ENCODE data around the gene OSMR. TPM values are rescaled to one million over a fixed set of nuclear protein-coding genes. Genes with fewer than 3 reads are reported as not detected.

OSMR gene
- 0.17 and 0.25 TPM in 2 replicates for total RNA-seq

- intact Hi-C loops (cut with micrococcal nuclease): no loop called here
Measured at GRCh38 chr5:38845526-38846378, at the start of gene OSMR. Gene OSMR, plus strand, starts transcription at chr5:38846012. Its CDS starts 23,033 bp downstream, at chr5:38869045.

- intact Hi-C loops (cut with micrococcal nuclease): no loop called here
Measured at GRCh38 chr5:38796742-38797108, 49.1 kb upstream of the OSMR start.

GRCh38 chr5:38797838-38798237, 48.0 kb upstream of the OSMR start:
- intact Hi-C loops (cut with micrococcal nuclease): no loop called here

GRCh38 chr5:38799556-38800377, 46.0 kb upstream of the OSMR start:
- intact Hi-C loops (cut with micrococcal nuclease): no loop called here

- intact Hi-C loops (cut with micrococcal nuclease): no loop called here
Measured at GRCh38 chr5:38800515-38800914, 45.3 kb upstream of the OSMR start.

GRCh38 chr5:38802125-38802524, 43.7 kb upstream of the OSMR start:
- intact Hi-C loops (cut with micrococcal nuclease): no loop called here

- intact Hi-C loops (cut with micrococcal nuclease): no loop called here
Measured at GRCh38 chr5:38803246-38803645, 42.6 kb upstream of the OSMR start.

GRCh38 chr5:38806775-38807258, 39.0 kb upstream of the OSMR start:
- intact Hi-C loops (cut with micrococcal nuclease): loop anchor here (5.0 kb wide), 1 partner anchor 255 kb away; no protein-coding TSS in a partner anchor

- intact Hi-C loops (cut with micrococcal nuclease): loop anchor here (5.0 kb wide), 1 partner anchor 256 kb away; no protein-coding TSS in a partner anchor
Measured at GRCh38 chr5:38807570-38808483, 38.0 kb upstream of the OSMR start.

- intact Hi-C loops (cut with micrococcal nuclease): loop anchor here (1.0 to 5.0 kb wide), 2 partner anchors 257 to 426 kb away; no protein-coding TSS in a partner anchor
Measured at GRCh38 chr5:38808666-38809343, 37.0 kb upstream of the OSMR start.

GRCh38 chr5:38809388-38810359, 36.1 kb upstream of the OSMR start:
- intact Hi-C loops (cut with micrococcal nuclease): loop anchor here (1.0 to 5.0 kb wide), 5 partner anchors 257 to 545 kb away; no protein-coding TSS in a partner anchor

- intact Hi-C loops (cut with micrococcal nuclease): no loop called here
Measured at GRCh38 chr5:38814879-38815278, 30.9 kb upstream of the OSMR start.

GRCh38 chr5:38816083-38817030, 29.5 kb upstream of the OSMR start:
- intact Hi-C loops (cut with micrococcal nuclease): no loop called here

GRCh38 chr5:38821679-38822078, 24.1 kb upstream of the OSMR start:
- intact Hi-C loops (cut with micrococcal nuclease): no loop called here

- intact Hi-C loops (cut with micrococcal nuclease): no loop called here
Measured at GRCh38 chr5:38823503-38823902, 22.3 kb upstream of the OSMR start.

GRCh38 chr5:38824821-38825220, 21.0 kb upstream of the OSMR start:
- intact Hi-C loops (cut with micrococcal nuclease): no loop called here

GRCh38 chr5:38825494-38825893, 20.3 kb upstream of the OSMR start:
- intact Hi-C loops (cut with micrococcal nuclease): no loop called here

- intact Hi-C loops (cut with micrococcal nuclease): no loop called here
Measured at GRCh38 chr5:38827525-38827924, 18.3 kb upstream of the OSMR start.

Data from T-helper 1 cell treated with Interleukin-12 subunit alpha and Interleukin-12 subunit beta and Interleukin-4 antibody, amounts not matched to agents 30 ng/mL and 1 ng/mL, for 36 hours (primary cell).